NCI-H2227 (cell line): ENCODE data around the gene CHRM2.

ENCODE experiments used
- DNase-seq: peaks from one replicate; lab custom pipeline; 2025; ENCODE audit not compliant: unreplicated experiment; lab: John Stamatoyannopoulos, UW

The CHRM2 gene

GRCh38 chr7:136894789-136895188 is 26.3 kb downstream of the CHRM2 start:
- DNase-seq, result no peak

- no peak for DNase-seq
Observed at GRCh38 chr7:136897676-136898075, 29.2 kb downstream of the CHRM2 start.

- no peak for DNase-seq
Observed at GRCh38 chr7:136900005-136900404, 31.6 kb downstream of the CHRM2 start.

GRCh38 chr7:136910771-136911170 is 42.3 kb downstream of the CHRM2 start:
- no peak for DNase-seq

- DNase-seq, result no peak
Observed at GRCh38 chr7:136911344-136911743, 42.9 kb downstream of the CHRM2 start.

GRCh38 chr7:136912339-136912738 is 43.9 kb downstream of the CHRM2 start:
- DNase-seq, result no peak

- DNase-seq, result no peak
Observed at GRCh38 chr7:136914016-136914415, 45.6 kb downstream of the CHRM2 start.

- no peak for DNase-seq
Observed at GRCh38 chr7:136919820-136920219, 51.4 kb downstream of the CHRM2 start.

GRCh38 chr7:136923111-136923667 is 54.7 kb downstream of the CHRM2 start:
- DNase-seq, result no peak

GRCh38 chr7:136925044-136925443 is 56.6 kb downstream of the CHRM2 start:
- DNase-seq, result no peak

- DNase-seq, result no peak
Observed at GRCh38 chr7:136925556-136925955, 57.1 kb downstream of the CHRM2 start.

- no peak for DNase-seq
Observed at GRCh38 chr7:136931169-136931867, 62.9 kb downstream of the CHRM2 start.

- DNase-seq, result no peak
Observed at GRCh38 chr7:136937436-136937835, 69.0 kb downstream of the CHRM2 start.

GRCh38 chr7:136938476-136938875 is 70.0 kb downstream of the CHRM2 start:
- DNase-seq, result no peak

GRCh38 chr7:136940122-136940521 is 71.7 kb downstream of the CHRM2 start:
- no peak for DNase-seq

- no peak for DNase-seq
Observed at GRCh38 chr7:136940917-136941316, 72.5 kb downstream of the CHRM2 start.

GRCh38 chr7:136941816-136942215 is 73.4 kb downstream of the CHRM2 start:
- no peak for DNase-seq

GRCh38 chr7:136942401-136942800 is 73.9 kb downstream of the CHRM2 start:
- no peak for DNase-seq

GRCh38 chr7:136942994-136943393 is 74.5 kb downstream of the CHRM2 start:
- DNase-seq, result peak; percentile 19

GRCh38 chr7:136947347-136947746 is 78.9 kb downstream of the CHRM2 start:
- no peak for DNase-seq

- DNase-seq, result no peak
Observed at GRCh38 chr7:136950331-136950730, 81.9 kb downstream of the CHRM2 start.

GRCh38 chr7:136953386-136953785 is 84.9 kb downstream of the CHRM2 start:
- no peak for DNase-seq

GRCh38 chr7:136956232-136956631 is 87.8 kb downstream of the CHRM2 start:
- DNase-seq, result no peak
